Activated T-helper 17 cell treated with anti-CD3 and anti-CD28 coated beads, Interleukin-2, amount 50 U/mL, for 72 hours (primary cell): Measurements from ENCODE around the gene ATP6V1E1. TPM values are rescaled to one million over a fixed set of nuclear protein-coding genes. Genes with fewer than 3 reads are reported as not detected.
"Not testable (repeated sequence)": the region's sequence is repeated elsewhere in the genome, so short reads cannot be mapped to it uniquely, and the experiment has no call there.

Experiments
- ATAC-seq: fragments of 150-1000 bp; cut with Tn5 transposase; replicated peaks from 2 replicates; pipeline ENCODE4 v1.10.0; 2021; ENCODE audit warnings: mild to moderate bottlenecking, moderate library complexity
- H3K27ac Mint-ChIP-seq: one replicate; pipeline ENCODE4 v1.8.0; 2022; ENCODE audit warnings: mixed read lengths
- H3K27me3 Mint-ChIP-seq: one replicate; pipeline ENCODE4 v1.8.0; 2022; ENCODE audit warnings: mixed read lengths
- H3K36me3 Mint-ChIP-seq: one replicate; pipeline ENCODE4 v1.8.0; 2022; ENCODE audit warnings: low read depth, mild to moderate bottlenecking, mixed read lengths
- H3K4me1 Mint-ChIP-seq: one replicate; pipeline ENCODE4 v1.8.0; 2022; ENCODE audit warnings: mixed read lengths
- H3K4me3 Mint-ChIP-seq: one replicate; pipeline ENCODE4 v1.8.0; 2022; ENCODE audit warnings: mild to moderate bottlenecking, mixed read lengths
- H3K9me3 Mint-ChIP-seq: one replicate; pipeline ENCODE4 v1.8.0; 2022; ENCODE audit warnings: mixed read lengths
- total RNA-seq, 2 donors: library from RNA; stranded (reverse); gene quantifications; one replicate each; pipeline ENCODE4 v1.2.3, GENCODE V29; 2022

The ATP6V1E1 gene
- total RNA-seq, 2 donors from 2014 or later: 73.2 to 97.1 TPM

DNA sequence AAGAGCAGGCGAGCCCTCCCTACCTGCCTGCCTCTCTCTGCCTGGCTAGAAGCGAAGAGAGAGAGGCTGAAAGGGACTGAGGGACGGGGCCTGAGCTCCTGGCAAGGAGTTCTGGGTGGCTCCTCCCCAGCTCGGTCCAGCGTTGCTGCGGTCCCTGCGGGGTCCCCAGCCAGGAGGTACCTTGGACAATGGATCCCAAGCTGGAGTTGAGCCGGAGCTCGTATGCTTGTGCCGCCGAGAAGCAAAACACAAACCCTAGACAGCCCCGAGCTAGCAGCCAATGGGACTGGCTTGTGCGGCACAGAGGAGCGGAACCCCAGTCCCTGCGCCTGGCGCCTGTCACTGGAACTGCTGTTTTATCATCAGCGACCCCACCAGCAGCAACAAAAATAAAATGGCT lies 46.9 kb downstream of the ATP6V1E1 start:
- H3K27me3 Mint-ChIP-seq: no peaks in the 10 kb centered on the region
- no peaks in the 10 kb centered on the region for H3K9me3 Mint-ChIP-seq
- H3K36me3 Mint-ChIP-seq: no peaks in the 10 kb centered on the region
- ATAC-seq: no peak
- no peak overlapping the region for H3K27ac Mint-ChIP-seq
- no peak overlapping the region for H3K4me3 Mint-ChIP-seq
- H3K4me1 Mint-ChIP-seq: no peaks in the 10 kb centered on the region

DNA sequence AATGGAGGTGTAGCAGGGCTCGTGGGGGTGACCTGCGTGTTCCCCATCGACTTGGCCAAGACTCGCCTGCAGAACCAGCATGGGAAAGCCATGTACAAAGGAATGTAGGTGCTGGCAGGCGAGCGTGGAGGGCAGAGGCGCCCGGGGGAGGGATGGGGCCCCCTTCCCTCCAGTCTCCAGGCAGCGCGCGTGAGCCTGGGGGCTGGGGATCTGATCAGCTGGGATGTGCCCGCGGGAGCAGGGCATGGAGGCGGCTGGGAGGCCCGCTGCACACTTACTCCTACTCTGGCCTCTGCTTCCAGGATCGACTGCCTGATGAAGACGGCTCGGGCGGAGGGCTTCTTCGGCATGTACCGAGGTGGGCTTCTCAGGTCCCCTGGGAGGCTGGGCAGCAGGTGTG lies 47.5 kb downstream of the ATP6V1E1 start:
- H3K27me3 Mint-ChIP-seq: no peaks in the 10 kb centered on the region
- H3K4me1 Mint-ChIP-seq: no peaks in the 10 kb centered on the region
- no peaks in the 10 kb centered on the region for H3K9me3 Mint-ChIP-seq
- no peak overlapping the region for H3K4me3 Mint-ChIP-seq
- H3K27ac Mint-ChIP-seq: no peak overlapping the region
- ATAC-seq: no peak
- no peaks in the 10 kb centered on the region for H3K36me3 Mint-ChIP-seq

DNA sequence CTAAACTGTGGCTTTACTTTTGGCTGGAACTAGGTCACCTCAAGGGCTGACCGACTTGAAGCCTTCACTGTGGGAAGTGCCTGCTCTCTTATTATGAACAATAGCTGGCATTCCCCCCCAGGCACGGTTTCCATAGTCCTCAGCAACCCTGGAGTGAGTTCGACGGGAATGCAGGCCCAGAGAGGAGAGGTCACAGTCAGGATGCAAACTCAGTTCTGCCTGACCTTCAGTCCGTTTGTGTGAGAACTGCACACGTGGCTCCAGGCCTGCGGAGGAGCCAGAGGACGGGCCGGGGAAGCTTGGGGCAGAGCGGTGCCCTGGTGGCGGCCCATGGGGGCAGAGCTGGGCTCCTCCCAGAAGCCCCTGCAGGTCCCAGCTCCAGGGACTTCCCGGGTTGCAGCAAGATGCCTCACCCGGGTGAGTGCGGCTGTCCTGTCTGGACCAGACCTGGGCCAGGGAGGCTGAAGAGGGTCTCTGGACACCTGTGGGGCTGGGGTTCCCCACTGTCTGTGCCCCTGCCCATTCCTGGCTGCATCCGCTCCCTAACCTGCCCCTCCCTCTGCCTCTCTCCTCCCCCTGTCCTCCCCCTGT lies 48.0 kb downstream of the ATP6V1E1 start:
- H3K36me3 Mint-ChIP-seq: no peaks in the 10 kb centered on the region
- no peak overlapping the region for H3K4me3 Mint-ChIP-seq
- no peaks in the 10 kb centered on the region for H3K27me3 Mint-ChIP-seq
- no peak overlapping the region for H3K27ac Mint-ChIP-seq
- ATAC-seq: no peak
- H3K9me3 Mint-ChIP-seq: no peaks in the 10 kb centered on the region
- no peaks in the 10 kb centered on the region for H3K4me1 Mint-ChIP-seq

DNA sequence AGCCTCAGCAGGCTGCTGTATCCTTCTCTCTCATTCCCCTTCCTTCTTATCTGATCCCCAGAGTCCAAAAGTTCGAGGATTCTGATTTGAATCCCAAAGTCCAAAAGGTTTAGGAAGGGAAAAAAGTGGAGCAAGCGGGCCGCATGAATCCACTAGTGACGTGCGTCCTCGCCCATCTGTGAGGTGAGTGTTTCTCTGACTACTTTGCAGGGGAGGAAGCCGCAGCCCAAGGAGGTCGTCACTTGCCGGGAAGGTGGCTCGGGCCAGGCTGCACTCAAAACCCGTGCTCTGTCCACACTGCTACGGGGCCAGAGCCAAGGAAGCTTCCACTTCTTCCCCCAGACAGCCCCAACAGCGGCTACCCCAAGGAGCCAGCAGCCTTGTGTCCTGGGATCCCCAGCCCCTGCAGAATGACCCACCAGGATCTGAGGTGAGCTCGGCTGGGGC lies 49.0 kb downstream of the ATP6V1E1 start:
- ATAC-seq: no peak
- Mint-ChIP-seq H3K36me3 (no peaks in the 10 kb centered on the region), H3K9me3 (no peaks in the 10 kb centered on the region), H3K27me3 (no peaks in the 10 kb centered on the region), H3K27ac (no peak overlapping the region), H3K4me1 (no peaks in the 10 kb centered on the region), H3K4me3 (no peak overlapping the region)

DNA sequence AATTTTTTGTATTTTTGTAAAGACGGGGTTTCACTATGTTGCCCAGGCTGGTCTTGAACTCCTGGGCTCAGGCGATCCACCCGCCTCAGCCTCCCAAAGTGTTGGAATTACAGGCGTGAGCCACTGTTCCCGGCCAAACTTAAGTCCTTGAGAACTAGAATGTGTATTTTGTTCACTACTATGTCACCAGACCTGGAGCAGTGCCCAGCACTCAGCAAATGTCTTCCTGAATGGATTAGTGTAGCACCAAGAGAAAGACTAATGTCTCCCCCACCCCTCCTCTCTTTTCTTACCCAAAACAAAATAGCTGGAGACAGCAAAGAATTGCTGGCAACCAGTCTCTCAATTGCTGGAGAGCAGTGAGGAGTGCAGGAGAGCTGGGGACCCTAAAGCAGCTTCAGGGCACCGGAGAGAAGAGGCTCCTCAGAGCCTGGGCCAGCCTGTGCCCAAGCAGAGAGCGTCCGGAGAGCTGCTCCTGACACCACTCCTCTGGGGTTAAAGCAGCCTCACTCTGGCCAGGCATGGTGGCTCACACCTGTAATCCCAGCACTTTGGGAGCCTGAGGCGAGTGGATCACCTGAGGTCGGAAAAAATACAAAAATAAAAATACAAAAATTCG lies 50.3 kb downstream of the ATP6V1E1 start:
- H3K27me3 Mint-ChIP-seq: no peaks in the 10 kb centered on the region
- no peak overlapping the region for H3K27ac Mint-ChIP-seq
- ATAC-seq: no peak
- no peaks in the 10 kb centered on the region for H3K9me3 Mint-ChIP-seq
- H3K36me3 Mint-ChIP-seq: no peaks in the 10 kb centered on the region
- H3K4me1 Mint-ChIP-seq: no peaks in the 10 kb centered on the region
- H3K4me3 Mint-ChIP-seq: no peak overlapping the region

DNA sequence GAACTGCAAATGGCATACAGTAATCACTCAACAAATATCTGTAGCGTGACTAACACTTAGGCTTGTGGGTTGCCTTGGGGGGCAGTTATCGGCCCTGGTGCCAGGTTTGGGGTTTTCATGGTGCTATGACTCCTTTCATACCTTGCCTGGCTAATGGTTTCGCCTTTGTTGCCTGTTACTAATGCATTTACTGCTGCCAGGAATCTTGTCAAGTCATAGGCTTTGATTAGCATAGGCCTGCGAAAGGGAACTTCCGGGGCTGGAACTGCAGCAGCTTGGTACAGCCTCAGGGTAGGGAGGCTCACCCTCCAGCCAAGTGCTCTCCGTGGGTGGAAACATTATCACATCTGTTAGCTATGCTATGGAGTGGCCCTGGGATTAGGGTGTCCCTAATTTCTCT lies 52.1 kb downstream of the ATP6V1E1 start:
- ATAC-seq: peak; percentile 62
- H3K9me3 Mint-ChIP-seq: no peaks in the 10 kb centered on the region
- H3K4me1 Mint-ChIP-seq: no peaks in the 10 kb centered on the region
- no peaks in the 10 kb centered on the region for H3K27me3 Mint-ChIP-seq
- no peaks in the 10 kb centered on the region for H3K36me3 Mint-ChIP-seq
- H3K27ac Mint-ChIP-seq: no peak overlapping the region
- H3K4me3 Mint-ChIP-seq: no peak overlapping the region

DNA sequence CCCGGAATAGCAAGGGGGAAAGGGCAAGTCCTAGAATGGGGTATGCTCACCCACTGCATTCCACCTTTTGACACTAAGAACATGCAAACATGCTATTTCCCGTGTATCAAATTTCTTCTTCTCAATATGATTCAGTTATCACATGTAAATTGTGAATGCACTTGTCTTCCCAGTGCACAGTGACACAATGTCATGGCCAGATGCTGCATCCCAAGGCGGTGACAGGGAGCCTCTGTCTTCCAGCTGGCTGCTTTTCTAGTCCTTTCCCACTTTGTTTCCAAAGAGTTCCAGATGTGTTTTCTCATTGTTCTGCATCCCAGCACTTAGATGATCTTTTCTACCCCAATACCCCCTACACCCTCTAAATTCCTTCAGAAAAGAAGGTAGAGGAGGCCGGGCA lies 52.9 kb downstream of the ATP6V1E1 start:
- no peaks in the 10 kb centered on the region for H3K36me3 Mint-ChIP-seq
- no peak for ATAC-seq
- H3K9me3 Mint-ChIP-seq: no peaks in the 10 kb centered on the region
- no peak overlapping the region for H3K4me3 Mint-ChIP-seq
- no peaks in the 10 kb centered on the region for H3K4me1 Mint-ChIP-seq
- H3K27ac Mint-ChIP-seq: no peak overlapping the region
- peaks cover 4% of the 10 kb centered on the region for H3K27me3 Mint-ChIP-seq

DNA sequence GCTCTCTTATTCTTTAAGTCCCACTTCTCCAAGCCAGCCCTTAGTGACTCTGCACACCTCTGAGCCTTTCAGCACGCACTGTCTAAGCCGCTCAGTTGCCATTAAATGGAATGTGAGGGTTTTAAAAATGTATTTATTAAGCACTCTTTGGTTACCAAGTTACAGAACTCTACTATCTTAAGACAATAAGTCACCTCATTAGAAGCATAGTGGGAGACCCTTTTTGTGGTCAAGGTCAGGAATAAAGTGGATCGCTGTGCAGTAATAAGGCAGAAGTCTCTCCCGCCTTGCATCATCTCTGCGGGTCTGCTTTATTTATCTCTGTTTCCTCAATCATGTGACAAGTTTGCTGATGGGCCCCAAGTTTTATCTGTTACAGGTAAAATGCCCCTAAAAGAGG lies 53.4 kb downstream of the ATP6V1E1 start:
- Mint-ChIP-seq H3K4me1 (no peaks in the 10 kb centered on the region), H3K9me3 (no peaks in the 10 kb centered on the region), H3K27me3 (peaks cover 6% of the 10 kb centered on the region), H3K36me3 (no peaks in the 10 kb centered on the region), H3K4me3 (no peak overlapping the region), H3K27ac (no peak overlapping the region)
- ATAC-seq: no peak

DNA sequence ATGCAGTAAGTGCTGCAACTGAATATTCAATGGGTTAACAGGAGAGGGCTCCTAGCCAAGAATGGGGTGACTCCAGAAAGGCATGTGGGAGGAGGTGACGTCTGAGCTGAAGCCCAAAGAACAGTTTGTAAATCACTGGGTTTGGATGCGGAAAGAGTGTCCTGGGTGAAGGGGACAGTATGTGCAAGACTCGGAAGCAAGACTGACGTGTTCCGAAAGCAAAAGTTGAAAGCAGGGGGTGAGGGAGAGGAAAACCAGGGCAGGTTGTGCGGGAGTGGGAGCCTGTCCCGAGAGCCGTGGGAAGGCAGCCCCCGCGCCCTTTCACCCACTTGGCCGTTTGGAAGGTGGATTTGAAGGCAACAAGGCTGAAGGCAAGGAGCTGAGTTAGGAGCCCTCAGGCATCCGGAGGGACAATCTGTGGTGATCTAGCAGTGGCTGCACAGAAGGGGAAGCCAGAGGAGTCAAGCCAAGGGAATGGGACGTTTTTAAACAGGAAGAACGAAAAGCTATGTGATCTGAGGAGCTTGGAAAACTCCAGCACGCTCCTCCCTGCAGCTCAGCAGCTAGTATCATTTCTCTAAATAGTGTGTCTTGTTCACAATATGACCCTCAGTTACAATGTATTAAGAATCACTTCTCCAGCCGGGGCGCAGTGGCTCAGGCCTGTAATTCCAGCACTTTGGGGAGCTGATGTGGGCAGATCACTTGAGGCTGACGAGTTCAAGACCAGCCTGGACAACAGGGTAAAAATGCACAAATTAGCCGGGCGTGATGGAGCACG lies 57.5 kb downstream of the ATP6V1E1 start:
- H3K4me1 Mint-ChIP-seq: no peaks in the 10 kb centered on the region
- no peak for ATAC-seq
- no peak overlapping the region for H3K4me3 Mint-ChIP-seq
- no peaks in the 10 kb centered on the region for H3K36me3 Mint-ChIP-seq
- H3K27ac Mint-ChIP-seq: no peak overlapping the region
- no peaks in the 10 kb centered on the region for H3K9me3 Mint-ChIP-seq
- H3K27me3 Mint-ChIP-seq: peaks cover 10% of the 10 kb centered on the region

DNA sequence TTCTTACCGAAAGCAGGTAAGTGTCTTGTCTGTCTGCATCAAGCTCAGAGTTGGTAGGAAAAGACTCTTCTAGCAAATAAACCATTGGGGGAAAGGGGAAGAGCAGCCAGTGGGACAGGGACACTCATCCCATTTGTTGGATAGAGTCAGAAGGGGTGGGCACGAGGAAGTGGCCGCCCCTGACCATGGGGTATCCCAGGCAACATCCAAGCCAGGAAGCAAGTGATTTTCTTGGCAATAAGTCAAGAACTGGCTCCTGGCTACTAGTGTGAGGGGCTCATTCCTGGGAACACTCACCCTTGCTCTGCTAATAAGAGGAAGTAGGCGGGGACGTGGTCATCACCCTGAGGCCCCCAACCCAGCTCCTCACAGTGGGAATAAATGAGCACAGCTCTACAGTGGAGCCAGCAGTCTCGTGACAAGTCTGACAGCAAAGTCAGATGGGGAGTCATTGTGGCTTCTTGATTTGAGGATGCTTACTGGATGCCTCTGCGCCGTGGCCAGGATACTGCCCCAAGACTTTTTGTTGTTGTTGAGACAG lies 58.5 kb downstream of the ATP6V1E1 start:
- no peak overlapping the region for H3K4me3 Mint-ChIP-seq
- H3K4me1 Mint-ChIP-seq: no peaks in the 10 kb centered on the region
- peaks cover 10% of the 10 kb centered on the region for H3K27me3 Mint-ChIP-seq
- no peaks in the 10 kb centered on the region for H3K36me3 Mint-ChIP-seq
- H3K27ac Mint-ChIP-seq: no peak overlapping the region
- peak; percentile 64 for ATAC-seq
- H3K9me3 Mint-ChIP-seq: no peaks in the 10 kb centered on the region

DNA sequence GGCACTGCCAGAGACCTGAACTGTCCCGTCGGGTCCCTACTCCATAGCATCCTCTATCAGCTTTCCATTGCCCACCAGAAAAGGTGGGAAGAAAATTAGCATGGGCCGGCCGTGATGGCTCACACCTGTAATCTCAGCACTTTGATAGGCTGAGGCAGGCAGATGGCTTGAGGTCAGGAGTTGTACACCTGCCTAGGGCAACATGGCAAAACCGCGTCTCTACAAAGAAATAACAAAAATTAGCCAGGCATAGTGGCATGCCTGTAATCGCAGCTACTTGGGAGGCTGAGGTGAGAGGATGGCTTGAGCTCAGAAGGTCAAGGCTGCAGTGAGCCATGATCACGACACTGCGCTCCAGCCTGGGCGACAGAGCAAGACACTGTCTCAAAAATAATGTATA lies 61.8 kb downstream of the ATP6V1E1 start:
- H3K36me3 Mint-ChIP-seq: no peaks in the 10 kb centered on the region
- H3K4me1 Mint-ChIP-seq: no peaks in the 10 kb centered on the region

DNA sequence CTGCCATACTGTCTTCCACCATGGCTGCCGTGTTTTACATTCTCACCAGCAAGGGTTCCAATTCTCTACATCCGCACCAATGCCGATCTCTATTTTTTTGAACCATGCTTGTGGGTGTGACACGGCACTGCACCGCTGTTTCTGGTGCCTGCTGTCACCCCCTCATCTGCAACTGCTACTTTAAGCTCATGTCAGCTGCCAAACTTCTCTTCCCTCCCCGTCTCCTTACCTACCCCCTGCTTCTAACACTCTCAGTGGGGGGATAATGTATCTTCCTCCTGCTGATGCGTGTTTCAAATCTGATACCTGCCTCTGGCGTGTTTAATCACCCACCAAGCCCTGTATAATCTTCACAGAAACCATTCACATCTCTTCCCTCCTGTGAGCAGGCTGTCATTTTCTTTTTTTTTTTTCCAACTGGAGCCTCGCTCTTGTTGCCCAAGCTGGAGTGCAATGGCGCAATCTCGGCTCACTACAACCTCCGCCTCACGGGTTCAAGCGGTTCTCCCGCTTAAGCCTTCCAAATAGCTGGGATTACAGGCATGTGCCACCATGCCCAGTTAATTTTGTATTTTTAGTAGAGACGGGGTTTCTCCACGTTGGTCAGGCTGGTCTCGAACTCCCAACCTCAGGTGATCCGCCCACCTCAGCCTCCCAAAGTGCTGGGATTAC lies 62.4 kb downstream of the ATP6V1E1 start:
- H3K9me3 Mint-ChIP-seq, H3K36me3 Mint-ChIP-seq, ATAC-seq, H3K4me1 Mint-ChIP-seq, H3K27ac Mint-ChIP-seq, H3K4me3 Mint-ChIP-seq: not testable (repeated sequence)
- H3K27me3 Mint-ChIP-seq: peaks cover 13% of the 10 kb centered on the region

More for the DNA sequence above, 61.8 kb downstream of the ATP6V1E1 start:
- H3K27me3 Mint-ChIP-seq: peaks cover 13% of the 10 kb centered on the region
- no peak for ATAC-seq
- H3K4me3 Mint-ChIP-seq: no peak overlapping the region
- no peaks in the 10 kb centered on the region for H3K9me3 Mint-ChIP-seq
- H3K27ac Mint-ChIP-seq: no peak overlapping the region

DNA sequence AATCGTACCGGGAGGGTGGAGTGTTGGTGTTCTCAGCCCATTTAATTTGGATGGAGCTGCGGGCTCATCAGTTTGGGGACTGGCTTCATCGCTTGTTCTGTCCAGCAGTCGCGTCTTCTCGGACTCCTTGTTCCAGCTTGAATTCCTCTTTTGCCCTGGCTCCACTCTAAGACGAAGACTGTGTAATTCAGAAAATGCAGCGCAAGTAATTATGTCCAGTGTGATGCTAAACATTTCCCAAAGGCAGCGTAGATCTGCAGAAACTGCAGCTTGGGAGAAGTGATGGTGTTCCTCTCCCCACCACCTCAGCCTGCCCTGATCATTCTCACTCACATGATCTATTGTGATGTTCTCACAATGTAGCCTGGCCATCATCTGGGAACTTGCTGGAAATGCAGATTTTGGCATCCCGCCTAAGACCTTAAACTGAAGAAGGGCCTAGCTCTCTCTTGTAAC lies 64.6 kb downstream of the ATP6V1E1 start:
- Mint-ChIP-seq H3K36me3 (no peaks in the 10 kb centered on the region), H3K27ac (no peak overlapping the region), H3K27me3 (peaks cover 3% of the 10 kb centered on the region), H3K4me1 (no peaks in the 10 kb centered on the region), H3K9me3 (no peaks in the 10 kb centered on the region), H3K4me3 (no peak overlapping the region)
- no peak for ATAC-seq
